ENCODE data around the gene RBM18.

The RBM18 gene

GRCh38 chr9:122204055-122204454 lies 60.6 kb downstream of the RBM18 start:
- no peak for DNase-seq (ENCODE audit: low spot score)

DNA sequence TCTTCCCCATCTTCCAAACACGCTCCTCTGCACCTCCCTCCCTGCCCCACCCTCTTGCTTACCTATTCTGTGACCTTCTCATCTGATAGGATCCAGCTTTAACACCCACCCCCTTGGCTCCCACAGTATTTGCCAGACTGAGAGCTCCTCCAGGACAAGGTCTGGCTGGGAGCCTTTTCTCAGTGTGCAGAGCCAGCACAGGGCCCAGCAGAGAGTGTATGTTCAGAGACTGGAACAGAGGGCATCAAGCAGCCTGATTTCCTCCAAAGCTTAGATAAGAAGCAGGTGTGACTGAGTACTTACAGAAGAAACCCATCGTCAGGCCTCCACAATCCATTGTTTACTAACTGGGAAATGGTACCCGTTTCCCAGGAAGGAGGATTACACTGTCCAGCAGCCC lies 62.5 kb downstream of the RBM18 start:
- no peak for DNase-seq (ENCODE audit: low spot score)

GRCh38 chr9:122201641-122202040 lies 63.0 kb downstream of the RBM18 start:
- DNase-seq (ENCODE audit: low spot score): no peak

DNA sequence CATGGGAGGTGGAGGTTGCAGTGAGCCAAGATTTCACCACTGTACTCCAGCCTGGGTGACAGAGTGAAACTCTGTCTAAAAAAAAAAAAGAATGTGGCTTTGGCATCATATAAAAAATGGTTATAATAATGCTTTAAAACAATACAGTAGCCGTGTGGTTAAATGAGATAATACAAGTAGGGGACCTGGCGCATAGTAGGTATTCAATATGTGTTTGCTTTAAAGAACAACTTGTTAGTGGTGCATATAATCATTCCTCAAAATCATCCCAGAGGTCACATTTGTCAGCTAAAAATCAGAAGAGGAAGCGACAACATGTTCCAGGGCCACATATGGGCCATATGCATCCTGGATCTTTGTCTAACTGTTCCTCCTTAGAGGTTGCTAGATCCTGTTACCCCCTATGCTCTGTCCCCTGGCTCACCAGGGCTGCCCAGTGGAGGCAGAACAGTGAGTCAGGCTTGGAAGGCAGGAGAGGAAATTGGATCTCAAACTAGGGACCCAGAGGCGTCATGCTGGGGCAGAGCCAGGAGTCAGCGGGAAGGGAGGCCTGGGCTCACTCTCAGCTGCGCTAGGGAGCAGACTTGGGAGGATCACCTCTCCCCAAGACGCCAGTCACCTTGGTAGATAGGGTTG lies 63.6 kb downstream of the RBM18 start:
- DNase-seq (ENCODE audit: low spot score): no peak

GRCh38 chr9:122197882-122198281 lies 66.8 kb downstream of the RBM18 start:
- DNase-seq (ENCODE audit: low spot score): no peak

GRCh38 chr9:122197426-122197825 lies 67.2 kb downstream of the RBM18 start:
- DNase-seq (ENCODE audit: low spot score): no peak

GRCh38 chr9:122195875-122196274 lies 68.8 kb downstream of the RBM18 start:
- no peak for DNase-seq (ENCODE audit: low spot score)

GRCh38 chr9:122193651-122194050 lies 71.0 kb downstream of the RBM18 start:
- no peak for DNase-seq (ENCODE audit: low spot score)

DNA sequence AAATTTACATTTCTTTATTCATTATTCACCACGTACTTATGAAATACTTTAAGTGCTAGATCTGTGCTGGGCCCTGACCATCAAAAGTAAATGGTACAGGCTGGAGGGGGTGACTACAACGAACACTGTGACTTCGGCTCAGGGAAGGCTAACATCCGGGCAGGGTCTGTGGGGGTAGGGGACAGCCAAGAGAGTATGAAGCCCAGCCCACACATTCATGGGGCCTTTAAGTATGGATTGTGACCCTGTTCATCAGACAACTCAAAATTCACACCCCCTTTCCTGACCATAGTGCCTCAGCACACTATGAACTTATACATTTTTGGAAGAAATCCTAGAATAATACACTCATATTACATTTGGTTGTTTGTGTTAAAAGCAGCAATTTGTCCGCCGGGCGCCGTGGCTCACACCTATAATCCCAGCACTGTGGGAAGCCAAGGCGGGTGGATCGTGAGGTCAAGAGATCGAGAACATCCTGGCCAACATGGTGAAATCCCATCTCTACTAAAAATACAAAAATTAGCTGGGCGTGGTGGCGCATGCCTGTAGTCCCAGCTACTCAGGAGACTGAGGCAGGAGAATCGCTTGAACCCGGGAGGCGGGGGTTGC lies 71.6 kb downstream of the RBM18 start:
- DNase-seq (ENCODE audit: low spot score): no peak

- DNase-seq (ENCODE audit: low spot score): no peak
These were observed 72.3 kb downstream of the RBM18 start for GRCh38 chr9:122192261-122192875.

DNA sequence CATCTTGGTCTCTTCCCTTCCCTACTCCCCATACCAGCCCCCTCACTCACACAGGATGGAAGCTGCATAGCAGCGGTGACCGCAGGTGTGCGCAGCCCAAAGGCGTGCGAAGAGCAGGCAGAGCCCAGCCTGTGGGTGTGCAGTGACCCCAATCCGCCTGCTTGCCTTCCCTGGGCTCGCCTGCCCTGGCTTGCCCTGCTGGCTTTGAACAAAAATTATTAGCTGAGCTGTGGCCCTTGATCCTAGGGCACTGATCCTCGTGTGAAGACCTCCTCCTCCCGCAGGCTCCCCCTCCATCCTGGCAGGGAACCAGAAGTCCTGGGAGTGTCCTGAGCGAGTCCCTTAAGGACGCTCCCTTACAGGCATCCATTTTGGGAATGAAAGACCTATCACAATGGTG lies 73.1 kb downstream of the RBM18 start:
- DNase-seq (ENCODE audit: low spot score): no peak

GRCh38 chr9:122190597-122191381 lies 73.9 kb downstream of the RBM18 start:
- no peak for DNase-seq (ENCODE audit: low spot score)

GRCh38 chr9:122188369-122188768 lies 76.3 kb downstream of the RBM18 start:
- DNase-seq (ENCODE audit: low spot score): no peak
